Neural progenitor cell (in vitro differentiated cells): ENCODE measurements around the gene CEBPA. TPM values are rescaled to one million over a fixed set of nuclear protein-coding genes. Genes with fewer than 3 reads are reported as not detected.

Experiments
- DNase-seq: peaks from one replicate; pipeline ENCODE4 v3.0.0-alpha.2; 2016; ENCODE audit warnings: low spot score
- H2AFZ ChIP-seq: fragments of 200-600 bp; sonication (generic); replicated peaks from 2 replicates; pipeline ENCODE4 v1.6.1; 2016; ENCODE audit warnings: antibody characterized with exemption
- H3F3A ChIP-seq: fragments of 200-600 bp; sonication (generic); 2 replicates; pipeline ENCODE4 v1.6.1; 2016; ENCODE audit warnings: antibody characterized with exemption, low read depth
- H3K27ac ChIP-seq: fragments of 200-600 bp; sonication (generic); 2 replicates; pipeline ENCODE4 v1.5.1; 2016; ENCODE audit warnings: mild to moderate bottlenecking
- H3K27me3 ChIP-seq: fragments of 200-600 bp; sonication (generic); 2 replicates; pipeline ENCODE4 v1.6.1; 2016; ENCODE audit warnings: mild to moderate bottlenecking, moderate library complexity
- H3K36me3 ChIP-seq: fragments of 200-600 bp; sonication (generic); 2 replicates; pipeline ENCODE4 v1.5.1; 2016
- H3K4me1 ChIP-seq: fragments of 200-600 bp; sonication (generic); 2 replicates; pipeline ENCODE4 v1.6.1; 2016; ENCODE audit warnings: mixed run types
- H3K4me2 ChIP-seq: fragments of 200-600 bp; sonication (generic); 2 replicates; pipeline ENCODE4 v1.6.1; 2016
- H3K4me3 ChIP-seq: fragments of 200-600 bp; sonication (generic); 2 replicates; pipeline ENCODE4 v1.5.1; 2016
- H3K79me2 ChIP-seq: fragments of 200-600 bp; sonication (generic); 2 replicates; pipeline ENCODE4 v1.6.1; 2016; ENCODE audit warnings: low read depth
- H3K9ac ChIP-seq: fragments of 200-600 bp; sonication (generic); 2 replicates; pipeline ENCODE4 v1.6.1; 2016
- H3K9me3 ChIP-seq: fragments of 200-600 bp; sonication (generic); 2 replicates; pipeline ENCODE4 v1.5.1; 2016; ENCODE audit warnings: low read depth
- H4K20me1 ChIP-seq: fragments of 200-600 bp; sonication (generic); 2 replicates; pipeline ENCODE4 v1.6.1; 2016; ENCODE audit warnings: low read depth
- H3K27ac Mint-ChIP-seq: 3 replicates; pipeline ENCODE4 v1.8.0; 2021; ENCODE audit warnings: mixed read lengths
- H3K27me3 Mint-ChIP-seq: 2 replicates; pipeline ENCODE4 v1.8.0; 2022; ENCODE audit warnings: low read depth, mild to moderate bottlenecking, inconsistent platforms, moderate library complexity, mixed read lengths; ENCODE audit not compliant: insufficient read depth
- H3K36me3 Mint-ChIP-seq: 3 replicates; pipeline ENCODE4 v1.8.0; 2021; ENCODE audit warnings: mixed read lengths
- H3K4me1 Mint-ChIP-seq: 3 replicates; pipeline ENCODE4 v1.8.0; 2021; ENCODE audit warnings: mixed read lengths
- H3K4me3 Mint-ChIP-seq: 3 replicates; pipeline ENCODE4 v1.8.0; 2021; ENCODE audit warnings: mild to moderate bottlenecking, moderate library complexity, mixed read lengths
- H3K9me3 Mint-ChIP-seq: 3 replicates; pipeline ENCODE4 v1.8.0; 2020; ENCODE audit warnings: mixed read lengths
- CTCF ChIP-seq: fragments of 200-600 bp; sonication (generic); IDR thresholded peaks from 2 replicates; pipeline ENCODE4 v1.5.1; 2017; ENCODE audit warnings: antibody characterized with exemption, mild to moderate bottlenecking
- EZH2 ChIP-seq: fragments of 200-600 bp; sonication (generic); IDR thresholded peaks from 2 replicates; pipeline ENCODE4 v1.6.1; 2017; ENCODE audit warnings: antibody characterized with exemption, mild to moderate bottlenecking, moderate library complexity
- EZH2phosphoT487 ChIP-seq: fragments of 200-600 bp; sonication (generic); IDR thresholded peaks from 2 replicates; pipeline ENCODE4 v1.6.1; 2017; ENCODE audit warnings: antibody characterized with exemption
- total RNA-seq: library from RNA; depleted of rRNA; stranded (reverse); fragments of >200 nt; gene quantifications from 2 replicates; pipeline ENCODE4 v1.2.3, GENCODE V29; 2015; ENCODE audit warnings: low replicate concordance

CEBPA gene
- total RNA-seq, 1 donor from 2014 or later, result 0.71 TPM

DNA sequence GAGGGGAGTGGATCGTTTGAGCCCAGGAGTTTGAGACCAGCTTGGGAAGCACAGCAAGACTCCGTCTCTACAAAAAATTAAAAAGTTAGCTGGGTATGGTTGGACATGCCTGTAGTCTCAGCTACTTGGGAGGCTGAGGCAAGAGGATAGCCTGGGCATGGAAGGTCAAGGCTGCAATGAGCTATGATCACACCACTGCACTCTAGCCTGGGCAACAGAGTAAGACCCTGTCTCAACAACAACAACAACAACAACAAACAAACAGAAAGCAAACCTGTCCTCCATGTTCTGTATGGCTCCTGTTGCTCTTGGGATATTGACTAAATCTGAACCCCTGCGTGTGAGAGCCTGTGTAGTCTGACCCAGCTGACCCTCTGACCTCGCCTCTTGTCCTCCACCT lies 14.9 kb downstream of the CEBPA start:
- H3K9me3 Mint-ChIP-seq, result peaks cover 11% of the 10 kb centered on the region
- H3K27ac Mint-ChIP-seq, result no peak overlapping the region
- H3F3A ChIP-seq, result peaks cover 15% of the 10 kb centered on the region
- no peaks in the 10 kb centered on the region for H3K36me3 ChIP-seq
- TF ChIP-seq CTCF, result no peak
- TF ChIP-seq EZH2, result no peak
- TF ChIP-seq EZH2phosphoT487, result no peak
- H3K4me3 Mint-ChIP-seq, result no peak overlapping the region
- H3K4me2 ChIP-seq, result no peak overlapping the region
- H3K9me3 ChIP-seq, result no peaks in the 10 kb centered on the region
- H3K4me1 Mint-ChIP-seq, result peaks cover 21% of the 10 kb centered on the region
- H2AFZ ChIP-seq, result no peak overlapping the region
- no peak for DNase-seq
- H3K79me2 ChIP-seq, result no peaks in the 10 kb centered on the region
- peaks cover 17% of the 10 kb centered on the region for H3K4me1 ChIP-seq
- H4K20me1 ChIP-seq, result no peaks in the 10 kb centered on the region
- H3K36me3 Mint-ChIP-seq, result no peaks in the 10 kb centered on the region
- H3K27ac ChIP-seq, result no peak overlapping the region
- H3K9ac ChIP-seq, result no peak overlapping the region
- no peak overlapping the region for H3K4me3 ChIP-seq
- H3K27me3 ChIP-seq, result no peaks in the 10 kb centered on the region
- H3K27me3 Mint-ChIP-seq, result peaks cover 20% of the 10 kb centered on the region

- Histone ChIP-seq H3K27ac (no peak overlapping the region), H3K4me2 (no peak overlapping the region), H3K79me2 (no peaks in the 10 kb centered on the region), H3K9me3 (no peaks in the 10 kb centered on the region), H4K20me1 (no peaks in the 10 kb centered on the region), H3F3A (peaks cover 15% of the 10 kb centered on the region), H3K36me3 (no peaks in the 10 kb centered on the region), H3K4me1 (peaks cover 17% of the 10 kb centered on the region), H3K27me3 (no peaks in the 10 kb centered on the region), H3K9ac (no peak overlapping the region), H2AFZ (no peak overlapping the region), H3K4me3 (no peak overlapping the region)
- H3K27ac Mint-ChIP-seq, result no peak overlapping the region
- TF ChIP-seq CTCF, result no peak
- TF ChIP-seq EZH2, result no peak
- TF ChIP-seq EZH2phosphoT487, result no peak
- DNase-seq, result no peak
- peaks cover 11% of the 10 kb centered on the region for H3K9me3 Mint-ChIP-seq
- H3K4me3 Mint-ChIP-seq, result no peak overlapping the region
- H3K36me3 Mint-ChIP-seq, result no peaks in the 10 kb centered on the region
- H3K27me3 Mint-ChIP-seq, result peaks cover 20% of the 10 kb centered on the region
- H3K4me1 Mint-ChIP-seq, result peaks cover 21% of the 10 kb centered on the region
Observed at GRCh38 chr19:33286899-33287298, 15.4 kb downstream of the CEBPA start.

DNA sequence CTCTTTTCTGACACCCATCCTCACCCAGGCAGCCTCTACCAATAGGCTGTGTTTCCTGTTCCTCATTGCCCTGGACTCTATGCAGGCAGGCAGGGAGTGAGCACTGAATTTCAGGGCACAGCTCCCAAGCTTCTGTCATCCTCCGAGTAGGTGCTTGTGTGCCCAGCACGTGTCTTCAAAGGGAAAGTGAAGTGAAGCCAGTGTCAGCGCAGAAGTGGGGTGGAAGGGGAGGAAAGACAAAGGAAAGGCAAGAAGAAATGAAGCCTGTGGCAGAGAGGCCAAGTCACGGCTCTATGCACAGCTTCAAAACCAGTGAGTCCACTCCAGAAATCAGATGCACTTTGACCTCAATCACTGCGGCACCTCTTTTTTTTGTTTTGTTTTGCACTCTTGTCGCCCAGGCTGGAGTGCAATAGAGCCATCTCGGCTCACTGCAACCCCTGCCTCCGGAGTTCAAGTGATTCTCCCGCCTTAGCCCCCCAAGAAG lies 16.9 kb downstream of the CEBPA start:
- no peaks in the 10 kb centered on the region for H3K36me3 Mint-ChIP-seq
- H3K9me3 ChIP-seq, result no peaks in the 10 kb centered on the region
- TF ChIP-seq EZH2phosphoT487 (no peak), CTCF (no peak), EZH2 (no peak)
- no peak overlapping the region for H3K4me3 ChIP-seq
- H3K36me3 ChIP-seq, result no peaks in the 10 kb centered on the region
- peaks cover 15% of the 10 kb centered on the region for H3F3A ChIP-seq
- DNase-seq, result no peak
- peak overlapping the region; percentile 63 for H3K4me2 ChIP-seq
- no peaks in the 10 kb centered on the region for H4K20me1 ChIP-seq
- H3K4me1 ChIP-seq, result peaks cover 17% of the 10 kb centered on the region
- peak overlapping the region; percentile 42 for H3K27ac Mint-ChIP-seq
- no peaks in the 10 kb centered on the region for H3K27me3 ChIP-seq
- H3K9me3 Mint-ChIP-seq, result peaks cover 11% of the 10 kb centered on the region
- H3K27ac ChIP-seq, result no peak overlapping the region
- peaks cover 21% of the 10 kb centered on the region for H3K4me1 Mint-ChIP-seq
- peak overlapping the region; percentile 14 for H3K4me3 Mint-ChIP-seq
- no peaks in the 10 kb centered on the region for H3K79me2 ChIP-seq
- H3K27me3 Mint-ChIP-seq, result peaks cover 16% of the 10 kb centered on the region
- H3K9ac ChIP-seq, result no peak overlapping the region
- H2AFZ ChIP-seq, result no peak overlapping the region
